HUES48 (cell line): Measurements from ENCODE around the gene PYDC2.

Experiments used
- H3K27ac ChIP-seq: one replicate; pipeline ENCODE4 v1.7.0; 2013; ENCODE audit warnings: low read depth, low read length, inconsistent platforms
- H3K27me3 ChIP-seq: 2 replicates; pipeline ENCODE4 v1.6.1; 2013; ENCODE audit warnings: mild to moderate bottlenecking, low read length; ENCODE audit not compliant: control insufficient read depth, insufficient read depth
- H3K36me3 ChIP-seq: 2 replicates; pipeline ENCODE4 v1.6.1; 2013; ENCODE audit warnings: low read length; ENCODE audit not compliant: control insufficient read depth, insufficient read depth
- H3K4me1 ChIP-seq: 2 replicates; pipeline ENCODE4 v1.6.1; 2013; ENCODE audit warnings: mild to moderate bottlenecking, low read length; ENCODE audit not compliant: control insufficient read depth, insufficient read depth
- H3K4me3 ChIP-seq: 2 replicates; pipeline ENCODE4 v1.5.1; 2013; ENCODE audit warnings: mild to moderate bottlenecking, low read depth, low read length
- H3K9ac ChIP-seq: 2 replicates; pipeline ENCODE4 v1.6.1; 2013; ENCODE audit warnings: mild to moderate bottlenecking, low read depth, low read length, moderate library complexity
- H3K9me3 ChIP-seq: 2 replicates; pipeline ENCODE4 v1.6.1; 2013; ENCODE audit warnings: low read length; ENCODE audit not compliant: control insufficient read depth, insufficient read depth

The PYDC2 gene

GRCh38 chr3:191509078-191509477, 48.1 kb downstream of the PYDC2 start:
- Histone ChIP-seq H3K36me3 (no peaks in the 10 kb centered on the region), H3K27me3 (no peaks in the 10 kb centered on the region), H3K9me3 (no peaks in the 10 kb centered on the region), H3K4me3 (no peak overlapping the region), H3K4me1 (no peaks in the 10 kb centered on the region), H3K27ac (no peak overlapping the region), H3K9ac (no peak overlapping the region)
